Natural killer cell treated with Interleukin-12 subunit alpha and Interleukin-12 subunit beta and Interleukin-15 and Interleukin-18, amount 100 ng/mL, for 72 hours (primary cell): ENCODE results near the gene RNF208. TPM values are rescaled to one million over a fixed set of nuclear protein-coding genes. Genes with fewer than 3 reads are reported as not detected.

Experiments
- ATAC-seq, 2 donors: fragments of 150-1000 bp; cut with Tn5 transposase in 1 of 2; sonication (Bioruptor Pico), chemical (Tn5 transposase) in 1 of 2; 2 replicates each; pipeline ENCODE4 v1.10.0; 2021
- DNase-seq: peaks from one replicate; pipeline ENCODE4 v3.0.0; 2022; ENCODE audit warnings: low spot score
- H3K27ac Mint-ChIP-seq, 2 donors: 1 replicate in 1 of 2; 2 replicates in 1 of 2; pipeline ENCODE4 v1.8.0; 2022; ENCODE audit warnings: mixed read lengths in 2 of 2, mild to moderate bottlenecking in 1 of 2, moderate library complexity in 1 of 2
- H3K27me3 Mint-ChIP-seq, 2 donors: 1 replicate in 1 of 2; 2 replicates in 1 of 2; pipeline ENCODE4 v1.8.0; 2022; ENCODE audit warnings: mixed read lengths in 2 of 2
- H3K36me3 Mint-ChIP-seq: one replicate; pipeline ENCODE4 v1.8.0; 2022; ENCODE audit warnings: mixed read lengths
- H3K4me1 Mint-ChIP-seq, 2 donors: 1 replicate in 1 of 2; 2 replicates in 1 of 2; pipeline ENCODE4 v1.8.0; 2022; ENCODE audit warnings: low read depth in 2 of 2, mixed read lengths in 2 of 2, mild to moderate bottlenecking in 1 of 2
- H3K4me3 Mint-ChIP-seq: one replicate; pipeline ENCODE4 v1.8.0; 2022; ENCODE audit warnings: mixed read lengths
- H3K9me3 Mint-ChIP-seq: 2 replicates; pipeline ENCODE4 v1.8.0; 2022; ENCODE audit warnings: mixed read lengths
- total RNA-seq, 2 donors: library from RNA; stranded (reverse); gene quantifications; one replicate each; pipeline ENCODE4 v1.2.3, GENCODE V29; 2022

The RNF208 gene
- total RNA-seq, 2 donors from 2014 or later, result 1.4 to 1.9 TPM

- DNase-seq (no peak), ATAC-seq (no peak)
- Mint-ChIP-seq H3K36me3 (no peaks in the 10 kb centered on the region), H3K9me3 (no peaks in the 10 kb centered on the region), H3K27me3 (no peaks in the 10 kb centered on the region), H3K4me3 (no peak overlapping the region), H3K4me1 (peaks cover 0 to 3% of the 10 kb centered on the region in 2 donors), H3K27ac (no peak overlapping the region)
These were observed 940 bp downstream of the RNF208 start for GRCh38 chr9:137221095-137221505.

- H3K27ac Mint-ChIP-seq, result no peak overlapping the region
- no peaks in the 10 kb centered on the region for H3K9me3 Mint-ChIP-seq
These were observed 1.5 kb downstream of the RNF208 start for GRCh38 chr9:137220317-137221094.

GRCh38 chr9:137219757-137220316, 2.2 kb downstream of the RNF208 start:
- Mint-ChIP-seq H3K27me3 (no peaks in the 10 kb centered on the region), H3K4me3 (no peak overlapping the region), H3K4me1 (peaks cover 0 to 3% of the 10 kb centered on the region in 2 donors), H3K27ac (no peak overlapping the region), H3K36me3 (no peaks in the 10 kb centered on the region), H3K9me3 (no peaks in the 10 kb centered on the region)
- DNase-seq (no peak), ATAC-seq (no peak)

More at GRCh38 chr9:137220317-137221094, 1.5 kb downstream of the RNF208 start:
- no peaks in the 10 kb centered on the region for H3K27me3 Mint-ChIP-seq
- DNase-seq (no peak), ATAC-seq (no peak)
- no peak overlapping the region for H3K4me3 Mint-ChIP-seq
- peaks cover 0 to 3% of the 10 kb centered on the region in 2 donors for H3K4me1 Mint-ChIP-seq
- H3K36me3 Mint-ChIP-seq, result no peaks in the 10 kb centered on the region

GRCh38 chr9:137218754-137219271, 3.2 kb downstream of the RNF208 start:
- DNase-seq, result no peak
- peaks cover 0 to 3% of the 10 kb centered on the region in 2 donors for H3K4me1 Mint-ChIP-seq
- no peak for ATAC-seq
- no peaks in the 10 kb centered on the region for H3K27me3 Mint-ChIP-seq
- H3K9me3 Mint-ChIP-seq, result no peaks in the 10 kb centered on the region
- no peak overlapping the region for H3K4me3 Mint-ChIP-seq
- no peaks in the 10 kb centered on the region for H3K36me3 Mint-ChIP-seq
- H3K27ac Mint-ChIP-seq, result no peak overlapping the region

- no peak overlapping the region for H3K4me3 Mint-ChIP-seq
- H3K36me3 Mint-ChIP-seq, result no peaks in the 10 kb centered on the region
- H3K9me3 Mint-ChIP-seq, result no peaks in the 10 kb centered on the region
- peaks cover 0 to 3% of the 10 kb centered on the region in 2 donors for H3K4me1 Mint-ChIP-seq
- no peak for DNase-seq
- ATAC-seq, result no peak
- no peaks in the 10 kb centered on the region for H3K27me3 Mint-ChIP-seq
- no peak overlapping the region for H3K27ac Mint-ChIP-seq
These were observed 3.8 kb downstream of the RNF208 start for GRCh38 chr9:137218212-137218753.

- DNase-seq, result no peak
- no peaks in the 10 kb centered on the region for H3K27me3 Mint-ChIP-seq
- H3K4me3 Mint-ChIP-seq, result no peak overlapping the region
- no peaks in the 10 kb centered on the region for H3K9me3 Mint-ChIP-seq
- no peak overlapping the region for H3K27ac Mint-ChIP-seq
- ATAC-seq, result no peak
- H3K4me1 Mint-ChIP-seq, result no peaks in the 10 kb centered on the region
- H3K36me3 Mint-ChIP-seq, result no peaks in the 10 kb centered on the region
These were observed 4.5 kb downstream of the RNF208 start for GRCh38 chr9:137217276-137218211.

- DNase-seq, result no peak
- ATAC-seq, result no peak
- Mint-ChIP-seq H3K4me3 (no peak overlapping the region), H3K9me3 (no peaks in the 10 kb centered on the region), H3K27me3 (no peaks in the 10 kb centered on the region), H3K36me3 (no peaks in the 10 kb centered on the region), H3K27ac (no peak overlapping the region), H3K4me1 (peaks cover 0 to under 1% of the 10 kb centered on the region in 2 donors)
These were observed 5.7 kb downstream of the RNF208 start for GRCh38 chr9:137216188-137216965.

GRCh38 chr9:137215196-137215986, 6.6 kb downstream of the RNF208 start:
- peaks cover 0 to 5% of the 10 kb centered on the region in 2 donors for H3K4me1 Mint-ChIP-seq
- no peaks in the 10 kb centered on the region for H3K9me3 Mint-ChIP-seq
- no peaks in the 10 kb centered on the region for H3K27me3 Mint-ChIP-seq
- ATAC-seq, result no peak
- H3K27ac Mint-ChIP-seq, result no peak overlapping the region
- no peak for DNase-seq
- H3K4me3 Mint-ChIP-seq, result no peak overlapping the region
- no peaks in the 10 kb centered on the region for H3K36me3 Mint-ChIP-seq

- ATAC-seq, result no peak
- Mint-ChIP-seq H3K27ac (no peak overlapping the region), H3K27me3 (no peaks in the 10 kb centered on the region), H3K4me3 (no peak overlapping the region), H3K9me3 (no peaks in the 10 kb centered on the region), H3K4me1 (peaks cover 0 to 5% of the 10 kb centered on the region in 2 donors), H3K36me3 (no peaks in the 10 kb centered on the region)
- DNase-seq, result no peak
These were observed 7.4 kb downstream of the RNF208 start for GRCh38 chr9:137214620-137215019.

GRCh38 chr9:137213160-137214060, 8.6 kb downstream of the RNF208 start:
- DNase-seq (no peak), ATAC-seq (no peak)
- Mint-ChIP-seq H3K9me3 (no peaks in the 10 kb centered on the region), H3K4me3 (no peak overlapping the region), H3K4me1 (peaks cover 0 to 9% of the 10 kb centered on the region in 2 donors), H3K27me3 (no peaks in the 10 kb centered on the region), H3K27ac (no peak overlapping the region), H3K36me3 (no peaks in the 10 kb centered on the region)

GRCh38 chr9:137212520-137212919, 9.5 kb downstream of the RNF208 start:
- peaks cover 2% of the 10 kb centered on the region for H3K36me3 Mint-ChIP-seq
- H3K27ac Mint-ChIP-seq, result no peak overlapping the region
- H3K9me3 Mint-ChIP-seq, result no peaks in the 10 kb centered on the region
- H3K4me1 Mint-ChIP-seq, result peaks cover 2 to 12% of the 10 kb centered on the region in 2 donors
- DNase-seq, result no peak
- no peak for ATAC-seq
- H3K27me3 Mint-ChIP-seq, result no peaks in the 10 kb centered on the region
- H3K4me3 Mint-ChIP-seq, result no peak overlapping the region
